ENCODE results near the gene PRRC1.

- peak; percentile 53 for TF ChIP-seq CTCF (IDR thresholded peaks at IDR 0.05; ENCODE audit: poor library complexity)
- TF ChIP-seq EZH2 (IDR thresholded peaks at IDR 0.05; ENCODE audit: borderline replicate concordance): no peak
These were observed 19.2 kb downstream of the PRRC1 start for GRCh38 chr5:127536687-127537086.

Measured in hepatocyte (in vitro differentiated cells).